Activated CD8-positive, alpha-beta T cell treated with anti-CD3 and anti-CD28 coated beads for 36 hours (primary cell): Measurements from ENCODE around the gene RPF1. TPM values are rescaled to one million over a fixed set of nuclear protein-coding genes. Genes with fewer than 3 reads are reported as not detected.

Experiments
- ATAC-seq: fragments of 200-7000 bp; cut with Tn5 transposase; one replicate; pipeline ENCODE4 v1.10.0; 2021; ENCODE audit warnings: mild to moderate bottlenecking, moderate library complexity
- CTCF ChIA-PET: fragments of 350-600 bp; sonication (Branson Sonifier 250); formaldehyde crosslinking; loops from one replicate; lab custom pipeline; 2021; ENCODE audit warnings: antibody characterized with exemption; lab: Charles Lee
- POLR2A ChIA-PET: fragments of 350-600 bp; sonication (Branson Sonifier 250); formaldehyde crosslinking; loops from one replicate; lab custom pipeline; 2021; ENCODE audit warnings: antibody characterized with exemption; lab: Charles Lee
- DNase-seq: peaks from one replicate; pipeline ENCODE4 v3.0.0-alpha.2; 2020
- H3K27ac Mint-ChIP-seq: one replicate; pipeline ENCODE4 v1.8.0; 2021; ENCODE audit warnings: mild to moderate bottlenecking, mixed read lengths
- H3K27me3 Mint-ChIP-seq: one replicate; pipeline ENCODE4 v1.8.0; 2021; ENCODE audit warnings: mixed read lengths
- H3K36me3 Mint-ChIP-seq: one replicate; pipeline ENCODE4 v1.8.0; 2021; ENCODE audit warnings: low read depth, mixed read lengths
- H3K4me1 Mint-ChIP-seq: one replicate; pipeline ENCODE4 v1.8.0; 2021; ENCODE audit warnings: low read depth, mixed read lengths
- H3K4me3 Mint-ChIP-seq: one replicate; pipeline ENCODE4 v1.8.0; 2021; ENCODE audit warnings: mild to moderate bottlenecking, moderate library complexity, mixed read lengths
- H3K9me3 Mint-ChIP-seq: one replicate; pipeline ENCODE4 v1.8.0; 2021; ENCODE audit warnings: mixed read lengths
- CTCF ChIP-seq: fragments of 200-600 bp; IDR thresholded peaks from one replicate; pipeline ENCODE4 v1.8.0; 2022; ENCODE audit warnings: antibody characterized with exemption, mild to moderate bottlenecking
- intact Hi-C: fragments of 100-400 bp; cut with micrococcal nuclease; formaldehyde crosslinking; loops from one replicate; pipeline ENCODE4 v1.10.0; 2022
- total RNA-seq, 2 experiments: library from RNA; stranded (reverse); gene quantifications; one replicate each; pipeline ENCODE4 v1.2.3, GENCODE V29; 2021

Gene RPF1, protein sequence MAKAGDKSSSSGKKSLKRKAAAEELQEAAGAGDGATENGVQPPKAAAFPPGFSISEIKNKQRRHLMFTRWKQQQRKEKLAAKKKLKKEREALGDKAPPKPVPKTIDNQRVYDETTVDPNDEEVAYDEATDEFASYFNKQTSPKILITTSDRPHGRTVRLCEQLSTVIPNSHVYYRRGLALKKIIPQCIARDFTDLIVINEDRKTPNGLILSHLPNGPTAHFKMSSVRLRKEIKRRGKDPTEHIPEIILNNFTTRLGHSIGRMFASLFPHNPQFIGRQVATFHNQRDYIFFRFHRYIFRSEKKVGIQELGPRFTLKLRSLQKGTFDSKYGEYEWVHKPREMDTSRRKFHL
- total RNA-seq, result 10 to 100 TPM; 61.9 to 64.1 TPM

GRCh38 chr1:84478876-84479868 is at the start of gene RPF1:
RPF1 (plus strand) TSS chr1:84479266; CDS start chr1:84479282, 16 bp downstream.
- Mint-ChIP-seq H3K4me3 (peak within 1 kb of the TSS; percentile 99), H3K27ac (peak within 1 kb of the TSS; percentile 99), H3K4me1 (peaks cover 38% of the 10 kb centered on the region), H3K27me3 (peaks cover 16% of the 10 kb centered on the region), H3K9me3 (peaks cover 6% of the 10 kb centered on the region), H3K36me3 (peaks cover 35% of the 10 kb centered on the region)
- CTCF ChIA-PET, result interaction anchor here (0.6 to 3.4 kb wide), 13 partner anchors 10 to 392 kb away, joined by 3 to 21 read pairs (median 3); partner anchors contain the start of gene CTBS
- intact Hi-C loops, result no loop called here
- POLR2A ChIA-PET, result interaction anchor here (0.6 to 4.7 kb wide), 7 partner anchors 9 to 335 kb away, joined by 3 to 42 read pairs (median 4); partner anchors contain the start of genes GNG5, PRKACB and SPATA1
- no peak for TF ChIP-seq CTCF
- DNase-seq (peak; percentile 87), ATAC-seq (peak; percentile 95)

DNA sequence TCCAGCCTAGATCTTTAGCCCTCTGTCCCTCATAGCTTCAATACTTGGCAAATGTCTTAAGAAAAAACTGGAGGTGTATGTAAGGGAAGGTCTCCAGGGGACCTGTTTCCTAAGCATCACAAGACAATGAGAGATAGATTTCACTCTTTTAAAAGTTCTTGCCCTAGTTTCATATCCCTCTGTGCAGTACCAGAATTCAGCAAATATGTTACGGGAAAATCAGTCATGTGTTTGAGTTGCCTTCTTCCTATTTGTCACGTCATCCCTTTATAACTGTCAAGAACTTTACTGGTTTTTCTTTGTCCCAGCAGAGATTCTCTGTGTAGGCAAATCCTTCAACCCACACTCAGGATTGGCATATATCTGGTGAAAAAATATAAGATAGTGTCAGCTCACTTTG is 48.5 kb upstream of the RPF1 start:
- CTCF ChIA-PET, result interaction anchor here (0.7 to 10.0 kb wide), 3 partner anchors 128 to 500 kb away, joined by 3 to 157 read pairs (median 3); partner anchors contain the start of gene PRKACB
- intact Hi-C loops, result loop anchor here (10.0 kb wide), 2 partner anchors 496 to 526 kb away; no protein-coding TSS in a partner anchor
- H3K4me1 Mint-ChIP-seq, result peaks cover 7% of the 10 kb centered on the region

DNA sequence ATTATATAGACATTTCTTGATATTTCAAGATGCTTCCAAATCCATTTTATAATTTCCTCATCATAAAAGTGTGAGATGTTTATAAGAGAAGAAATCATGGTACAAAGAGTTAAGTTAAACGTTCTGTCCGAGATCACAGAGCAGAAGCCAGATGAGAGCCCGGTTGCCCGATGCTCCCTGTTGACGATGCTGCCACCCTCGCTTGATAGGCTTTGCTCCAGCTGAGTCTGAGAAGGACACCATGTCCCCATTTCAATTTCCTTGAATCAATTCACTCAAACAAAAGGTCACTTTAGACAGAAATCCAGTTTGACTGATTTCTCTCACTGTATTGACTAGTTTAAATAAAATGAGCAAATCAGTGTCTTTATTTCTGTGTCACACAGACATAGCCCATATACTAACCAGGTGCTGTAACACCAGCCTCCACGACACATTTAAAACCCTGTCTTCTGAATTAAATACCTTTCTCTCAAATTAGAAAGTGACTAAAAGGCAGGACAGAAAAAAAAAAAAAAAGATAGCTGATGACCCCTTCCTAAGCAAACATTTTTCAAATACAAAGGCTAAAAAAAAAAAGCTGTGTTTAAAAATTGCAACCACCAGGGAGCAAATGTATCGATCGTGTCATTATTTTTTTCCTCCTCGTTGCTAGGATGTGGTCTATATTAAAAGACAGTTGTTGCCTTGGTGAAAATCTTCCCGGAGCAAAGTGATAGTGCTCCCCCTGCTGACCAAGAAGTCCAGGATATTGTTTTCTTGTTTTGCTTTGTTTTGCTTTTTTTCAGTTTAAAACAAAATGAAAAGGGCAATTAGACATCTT is 45.6 kb upstream of the RPF1 start:
- TF ChIP-seq CTCF, result peak; percentile 73
- intact Hi-C loops, result loop anchor here (2.0 to 10.0 kb wide), 3 partner anchors 293 to 529 kb away; no protein-coding TSS in a partner anchor
- peak; percentile 72 for DNase-seq
- H3K36me3 Mint-ChIP-seq, result no peaks in the 10 kb centered on the region
- H3K9me3 Mint-ChIP-seq, result peaks cover 12% of the 10 kb centered on the region
- no peaks in the 10 kb centered on the region for H3K27me3 Mint-ChIP-seq
- CTCF ChIA-PET, result interaction anchor here (0.6 to 10.0 kb wide), 28 partner anchors 9 to 527 kb away, joined by 3 to 157 read pairs (median 4); partner anchors contain the start of genes PRKACB and SAMD13
- ATAC-seq, result peak; percentile 76
- H3K4me3 Mint-ChIP-seq, result peak overlapping the region; percentile 64
- H3K27ac Mint-ChIP-seq, result peak overlapping the region; percentile 45
- H3K4me1 Mint-ChIP-seq, result peaks cover 7% of the 10 kb centered on the region
- POLR2A ChIA-PET, result interaction anchor here (0.8 to 1.1 kb wide), 3 partner anchors 12 to 290 kb away, joined by 3 read pairs; partner anchors contain the start of gene PRKACB

More for the DNA sequence above, 48.5 kb upstream of the RPF1 start:
- H3K27ac Mint-ChIP-seq, result no peak overlapping the region
- H3K4me3 Mint-ChIP-seq, result no peak overlapping the region
- ATAC-seq, result no peak
- no peak for TF ChIP-seq CTCF
- H3K36me3 Mint-ChIP-seq, result no peaks in the 10 kb centered on the region
- no peak for DNase-seq
- POLR2A ChIA-PET, result no interaction called here
- H3K27me3 Mint-ChIP-seq, result no peaks in the 10 kb centered on the region
- H3K9me3 Mint-ChIP-seq, result peaks cover 12% of the 10 kb centered on the region

GRCh38 chr1:84434081-84434769 is 44.8 kb upstream of the RPF1 start:
- Mint-ChIP-seq H3K4me1 (peaks cover 7% of the 10 kb centered on the region), H3K9me3 (peaks cover 12% of the 10 kb centered on the region), H3K27me3 (no peaks in the 10 kb centered on the region), H3K4me3 (peak overlapping the region; percentile 64), H3K27ac (peak overlapping the region; percentile 45), H3K36me3 (no peaks in the 10 kb centered on the region)
- ATAC-seq, result peak; percentile 12
- POLR2A ChIA-PET, result interaction anchor here (0.8 to 1.0 kb wide), 4 partner anchors 72 to 290 kb away, joined by 3 read pairs; partner anchors contain the start of genes GNG5, PRKACB and SPATA1
- CTCF ChIA-PET, result interaction anchor here (0.6 to 10.0 kb wide), 18 partner anchors 8 to 528 kb away, joined by 3 to 157 read pairs (median 4); partner anchors contain the start of genes GNG5, PRKACB and SPATA1
- peak; percentile 15 for DNase-seq
- no peak for TF ChIP-seq CTCF
- intact Hi-C loops, result loop anchor here (2.0 to 10.0 kb wide), 3 partner anchors 293 to 529 kb away; no protein-coding TSS in a partner anchor
